ENCODE data around the gene GLDC. TPM values are rescaled to one million over a fixed set of nuclear protein-coding genes. Genes with fewer than 3 reads are reported as not detected.

GLDC gene
- total RNA-seq, 1 donor from 2014 or later: 29.1 TPM

DNA sequence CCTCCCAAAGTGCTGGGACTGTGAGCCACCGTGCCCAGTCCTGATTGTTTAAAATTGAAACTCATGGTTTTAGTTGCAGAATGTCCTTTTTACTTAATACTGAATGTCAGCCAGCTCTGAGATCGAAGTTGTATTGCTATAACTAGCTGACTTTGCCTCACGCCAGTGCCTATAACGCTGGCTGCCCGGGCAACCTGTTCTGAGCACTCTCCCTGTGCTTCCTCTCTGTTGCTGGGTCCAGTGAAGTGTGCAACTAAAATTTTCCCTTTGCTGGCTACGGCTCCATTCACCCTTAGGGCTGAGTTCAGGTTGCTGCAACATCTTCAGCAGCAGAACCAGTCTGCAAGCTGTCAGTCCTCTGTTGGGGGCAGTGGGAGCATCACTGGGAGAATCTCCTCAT, 65.9 kb downstream of the GLDC start:
- Mint-ChIP-seq H3K36me3 (ENCODE audit: low read depth, unreplicated experiment) (peaks cover 4% of the 10 kb centered on the region), H3K4me1 (ENCODE audit: unreplicated experiment) (no peaks in the 10 kb centered on the region), H3K4me3 (ENCODE audit: unreplicated experiment) (no peak overlapping the region), H3K27ac (ENCODE audit: unreplicated experiment) (no peak overlapping the region), H3K27me3 (ENCODE audit: unreplicated experiment) (peaks cover 3% of the 10 kb centered on the region), H3K9me3 (ENCODE audit: unreplicated experiment) (no peaks in the 10 kb centered on the region)
- DNase-seq (ENCODE audit: low spot score): no peak
- TF ChIP-seq, protein P1, sequence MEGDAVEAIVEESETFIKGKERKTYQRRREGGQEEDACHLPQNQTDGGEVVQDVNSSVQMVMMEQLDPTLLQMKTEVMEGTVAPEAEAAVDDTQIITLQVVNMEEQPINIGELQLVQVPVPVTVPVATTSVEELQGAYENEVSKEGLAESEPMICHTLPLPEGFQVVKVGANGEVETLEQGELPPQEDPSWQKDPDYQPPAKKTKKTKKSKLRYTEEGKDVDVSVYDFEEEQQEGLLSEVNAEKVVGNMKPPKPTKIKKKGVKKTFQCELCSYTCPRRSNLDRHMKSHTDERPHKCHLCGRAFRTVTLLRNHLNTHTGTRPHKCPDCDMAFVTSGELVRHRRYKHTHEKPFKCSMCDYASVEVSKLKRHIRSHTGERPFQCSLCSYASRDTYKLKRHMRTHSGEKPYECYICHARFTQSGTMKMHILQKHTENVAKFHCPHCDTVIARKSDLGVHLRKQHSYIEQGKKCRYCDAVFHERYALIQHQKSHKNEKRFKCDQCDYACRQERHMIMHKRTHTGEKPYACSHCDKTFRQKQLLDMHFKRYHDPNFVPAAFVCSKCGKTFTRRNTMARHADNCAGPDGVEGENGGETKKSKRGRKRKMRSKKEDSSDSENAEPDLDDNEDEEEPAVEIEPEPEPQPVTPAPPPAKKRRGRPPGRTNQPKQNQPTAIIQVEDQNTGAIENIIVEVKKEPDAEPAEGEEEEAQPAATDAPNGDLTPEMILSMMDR (IDR thresholded peaks at IDR 0.05; ENCODE audit: unreplicated experiment): no peak

DNA sequence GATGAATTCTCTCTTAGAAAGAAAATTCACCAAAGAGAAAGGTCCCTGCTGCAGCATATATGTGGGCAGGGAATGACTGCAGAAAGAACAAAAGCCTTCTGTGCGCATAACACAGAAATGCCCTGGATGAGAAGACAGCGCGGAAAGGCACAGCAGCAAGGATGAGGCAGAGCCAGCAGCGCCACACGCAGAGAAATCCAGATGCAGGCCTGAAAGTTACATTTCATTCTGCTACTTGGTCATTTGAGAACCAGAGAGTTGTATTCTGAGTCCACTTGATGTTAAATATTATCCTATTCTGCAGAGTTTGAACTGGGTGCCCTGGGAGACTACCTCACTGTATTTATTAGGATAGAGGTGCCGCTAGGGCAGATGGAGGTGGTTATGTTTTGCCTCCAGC, 68.5 kb downstream of the GLDC start:
- TF ChIP-seq, protein P1 (IDR thresholded peaks at IDR 0.05; ENCODE audit: unreplicated experiment): no peak
- H3K27ac Mint-ChIP-seq (ENCODE audit: unreplicated experiment): no peak overlapping the region
- peaks cover 4% of the 10 kb centered on the region for H3K36me3 Mint-ChIP-seq (ENCODE audit: low read depth, unreplicated experiment)
- H3K9me3 Mint-ChIP-seq (ENCODE audit: unreplicated experiment): no peaks in the 10 kb centered on the region
- no peak for DNase-seq (ENCODE audit: low spot score)
- no peak overlapping the region for H3K4me3 Mint-ChIP-seq (ENCODE audit: unreplicated experiment)
- no peaks in the 10 kb centered on the region for H3K4me1 Mint-ChIP-seq (ENCODE audit: unreplicated experiment)
- peaks cover 1% of the 10 kb centered on the region for H3K27me3 Mint-ChIP-seq (ENCODE audit: unreplicated experiment)

DNA sequence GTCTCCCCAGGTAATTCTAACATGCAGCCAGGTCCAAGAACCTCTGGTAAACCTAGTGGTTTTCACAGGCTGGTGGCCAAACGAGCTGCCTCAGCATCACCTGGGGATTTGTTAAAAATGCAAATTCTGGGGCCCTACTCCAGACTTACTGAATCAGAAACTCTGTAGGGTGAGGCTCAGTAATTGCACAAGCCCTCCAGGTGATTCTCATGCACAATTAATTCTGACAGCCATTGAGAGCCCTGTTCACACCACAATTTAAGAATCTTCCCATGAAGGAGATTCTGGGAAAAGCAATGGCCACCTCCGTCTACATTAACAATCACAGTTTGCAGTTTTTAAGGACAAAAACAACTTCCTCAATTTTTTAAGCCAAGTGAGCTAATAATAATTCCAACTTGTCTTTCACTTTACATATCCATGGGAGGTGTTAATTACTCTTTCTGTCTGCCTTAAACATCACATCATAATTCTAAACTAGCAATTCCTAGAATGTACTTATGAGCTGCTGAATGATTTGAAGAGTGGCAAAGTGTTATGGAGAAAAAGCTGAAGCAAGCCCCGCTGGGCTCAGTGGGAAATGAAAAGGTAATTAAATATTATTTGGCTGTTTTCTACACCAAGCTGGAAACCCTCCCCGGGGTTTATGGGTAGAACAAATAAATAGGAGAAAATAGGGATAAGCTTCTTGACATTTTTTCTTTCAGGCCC, 70.0 kb downstream of the GLDC start:
- H3K27ac Mint-ChIP-seq (ENCODE audit: unreplicated experiment): no peak overlapping the region
- TF ChIP-seq, protein P1 (IDR thresholded peaks at IDR 0.05; ENCODE audit: unreplicated experiment): no peak
- no peaks in the 10 kb centered on the region for H3K9me3 Mint-ChIP-seq (ENCODE audit: unreplicated experiment)
- no peaks in the 10 kb centered on the region for H3K4me1 Mint-ChIP-seq (ENCODE audit: unreplicated experiment)
- no peaks in the 10 kb centered on the region for H3K36me3 Mint-ChIP-seq (ENCODE audit: low read depth, unreplicated experiment)
- peaks cover 1% of the 10 kb centered on the region for H3K27me3 Mint-ChIP-seq (ENCODE audit: unreplicated experiment)
- H3K4me3 Mint-ChIP-seq (ENCODE audit: unreplicated experiment): no peak overlapping the region
- DNase-seq (ENCODE audit: low spot score): no peak

DNA sequence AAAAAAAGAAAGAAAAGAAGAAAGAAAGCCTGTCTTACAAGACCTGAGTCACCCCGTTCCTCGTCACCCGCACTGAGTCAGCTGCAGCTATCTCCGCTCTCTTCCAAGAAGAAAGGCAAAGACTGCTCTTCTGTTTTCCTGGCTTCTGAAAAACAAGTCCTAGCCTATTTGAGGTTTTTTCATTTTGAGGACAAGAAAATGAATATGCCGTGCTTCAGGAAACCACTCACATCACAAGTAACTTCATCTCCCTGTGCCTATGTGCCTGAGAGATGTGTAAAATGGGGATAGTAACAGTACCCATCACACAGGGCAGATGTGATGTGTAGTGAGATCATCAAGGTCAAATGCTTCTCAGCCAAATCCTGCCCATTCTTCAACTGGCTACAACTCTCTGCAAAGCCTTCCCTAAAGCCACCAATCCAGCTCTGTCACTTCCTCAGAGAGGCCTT, 78.4 kb downstream of the GLDC start:
- DNase-seq (ENCODE audit: low spot score): no peak
- no peak overlapping the region for H3K4me3 Mint-ChIP-seq (ENCODE audit: unreplicated experiment)
- no peaks in the 10 kb centered on the region for H3K36me3 Mint-ChIP-seq (ENCODE audit: low read depth, unreplicated experiment)
- TF ChIP-seq, protein P1 (IDR thresholded peaks at IDR 0.05; ENCODE audit: unreplicated experiment): no peak
- no peaks in the 10 kb centered on the region for H3K4me1 Mint-ChIP-seq (ENCODE audit: unreplicated experiment)
- no peaks in the 10 kb centered on the region for H3K27me3 Mint-ChIP-seq (ENCODE audit: unreplicated experiment)
- no peaks in the 10 kb centered on the region for H3K9me3 Mint-ChIP-seq (ENCODE audit: unreplicated experiment)
- no peak overlapping the region for H3K27ac Mint-ChIP-seq (ENCODE audit: unreplicated experiment)

DNA sequence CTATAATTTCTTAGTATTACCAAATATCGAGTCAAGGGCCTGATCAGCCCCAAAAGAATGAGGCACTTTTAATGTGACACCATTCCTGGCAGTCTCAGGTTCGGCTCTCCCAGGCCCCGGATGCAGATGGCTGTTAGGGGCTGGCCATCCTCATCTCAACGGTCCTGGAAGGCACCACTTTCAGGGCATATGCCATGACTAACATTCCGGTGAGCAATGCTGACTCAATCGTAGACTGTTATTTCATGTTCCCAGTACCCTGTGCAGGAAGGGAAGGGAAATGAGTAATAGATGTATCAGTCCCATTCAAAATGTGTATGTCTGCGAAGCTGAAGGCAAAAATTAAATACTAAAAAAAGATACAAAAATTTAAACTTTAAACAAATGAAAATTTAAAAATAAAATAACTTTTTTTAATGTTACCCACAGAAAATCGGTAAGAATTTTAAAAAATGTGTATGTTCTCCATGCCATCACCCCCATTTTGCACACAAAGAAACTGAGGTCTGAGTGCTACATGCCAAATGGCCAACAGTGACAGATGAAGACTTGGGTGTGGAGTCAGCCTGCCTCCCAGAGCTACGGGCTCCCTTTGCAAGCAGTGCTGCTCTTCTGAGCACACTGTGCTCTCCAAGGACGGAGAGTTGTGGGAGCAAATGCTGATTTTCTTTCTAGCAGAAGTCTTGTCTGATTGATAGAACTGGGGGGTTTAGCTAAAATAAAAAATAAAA, 79.0 kb downstream of the GLDC start:
- H3K9me3 Mint-ChIP-seq (ENCODE audit: unreplicated experiment): no peaks in the 10 kb centered on the region
- TF ChIP-seq, protein P1 (IDR thresholded peaks at IDR 0.05; ENCODE audit: unreplicated experiment): no peak
- no peaks in the 10 kb centered on the region for H3K36me3 Mint-ChIP-seq (ENCODE audit: low read depth, unreplicated experiment)
- no peaks in the 10 kb centered on the region for H3K27me3 Mint-ChIP-seq (ENCODE audit: unreplicated experiment)
- H3K4me1 Mint-ChIP-seq (ENCODE audit: unreplicated experiment): no peaks in the 10 kb centered on the region
- no peak for DNase-seq (ENCODE audit: low spot score)
- no peak overlapping the region for H3K27ac Mint-ChIP-seq (ENCODE audit: unreplicated experiment)
- H3K4me3 Mint-ChIP-seq (ENCODE audit: unreplicated experiment): no peak overlapping the region

Data from endothelial cell (in vitro differentiated cells).